Natural killer cell (primary cell): ENCODE data around the gene CCDC13. TPM values are rescaled to one million over a fixed set of nuclear protein-coding genes. Genes with fewer than 3 reads are reported as not detected.

Source experiments
- ATAC-seq, 3 donors: fragments of 150-1000 bp in 2 of 3; fragments of 200-7000 bp in 1 of 3; cut with Tn5 transposase; 1 replicate in 1 of 3; 2 replicates in 2 of 3; pipeline ENCODE4 v1.10.0; 2021; ENCODE audit warnings: mild to moderate bottlenecking in 2 of 3, moderate library complexity in 2 of 3
- DNase-seq, 2 donors: peaks; one replicate each; pipeline versions ENCODE4 v3.0.0 to v3.0.0-alpha.2; 2013 to 2021; ENCODE audit warnings: mixed read lengths in 1 of 2
- H3K27ac ChIP-seq: one replicate; pipeline ENCODE4 v1.5.1; 2013; ENCODE audit warnings: mild to moderate bottlenecking, low read length
- H3K27me3 ChIP-seq: one replicate; pipeline ENCODE4 v1.6.1; 2013; ENCODE audit warnings: low read length; ENCODE audit not compliant: control insufficient read depth, insufficient read depth
- H3K36me3 ChIP-seq: one replicate; pipeline ENCODE4 v1.6.1; 2013; ENCODE audit warnings: low read length; ENCODE audit not compliant: control insufficient read depth, insufficient read depth
- H3K4me1 ChIP-seq: one replicate; pipeline ENCODE4 v1.6.1; 2013; ENCODE audit warnings: low read length; ENCODE audit not compliant: control insufficient read depth, insufficient read depth
- H3K4me3 ChIP-seq: one replicate; pipeline ENCODE4 v1.5.1; 2013; ENCODE audit warnings: low read length
- H3K9me3 ChIP-seq: one replicate; pipeline ENCODE4 v1.6.1; 2013; ENCODE audit warnings: low read length; ENCODE audit not compliant: control insufficient read depth, insufficient read depth
- H3K27ac Mint-ChIP-seq, 2 donors: one replicate each; pipeline ENCODE4 v1.8.0; 2022; ENCODE audit warnings: mild to moderate bottlenecking in 2 of 2, mixed read lengths in 2 of 2, moderate library complexity in 1 of 2
- H3K27me3 Mint-ChIP-seq, 2 donors: one replicate each; pipeline ENCODE4 v1.8.0; 2022; ENCODE audit warnings: low read depth in 2 of 2, mixed read lengths in 2 of 2
- H3K36me3 Mint-ChIP-seq: one replicate; pipeline ENCODE4 v1.8.0; 2022; ENCODE audit warnings: mixed read lengths
- H3K4me1 Mint-ChIP-seq, 2 donors: one replicate each; pipeline ENCODE4 v1.8.0; 2022; ENCODE audit warnings: mixed read lengths in 2 of 2
- H3K4me3 Mint-ChIP-seq: one replicate; pipeline ENCODE4 v1.8.0; 2022; ENCODE audit warnings: mild to moderate bottlenecking, moderate library complexity, mixed read lengths
- H3K9me3 Mint-ChIP-seq, 2 donors: one replicate each; pipeline ENCODE4 v1.8.0; 2022; ENCODE audit warnings: mixed read lengths in 2 of 2
- CTCF ChIP-seq: fragments of 200-600 bp; IDR thresholded peaks from one replicate; pipeline ENCODE4 v1.8.0; 2022; ENCODE audit warnings: antibody characterized with exemption
- WGBS: methylation state at CpG from one replicate; pipeline ENCODE4 v1.1.7; 2013; ENCODE audit warnings: missing lambda C conversion rate; ENCODE audit not compliant: insufficient coverage; 5-methylcytosine and 5-hydroxymethylcytosine counted together
- intact Hi-C: fragments of 100-400 bp; cut with micrococcal nuclease; formaldehyde crosslinking; loops from one replicate; pipeline ENCODE4 v1.14.2; 2022
- total RNA-seq, 4 donors: library from RNA; stranded (reverse); fragments of 120-200 nt in 1 of 4; gene quantifications; one replicate each; pipeline versions ENCODE4 v1.2.3 to v1.2.4, GENCODE V29; 2013 to 2022

The CCDC13 gene
- total RNA-seq, 3 donors from 2014 or later (not counting 1 experiment from before 2014, with no cell fraction given), result 0.35 to 0.88 (median 0.47) TPM

DNA sequence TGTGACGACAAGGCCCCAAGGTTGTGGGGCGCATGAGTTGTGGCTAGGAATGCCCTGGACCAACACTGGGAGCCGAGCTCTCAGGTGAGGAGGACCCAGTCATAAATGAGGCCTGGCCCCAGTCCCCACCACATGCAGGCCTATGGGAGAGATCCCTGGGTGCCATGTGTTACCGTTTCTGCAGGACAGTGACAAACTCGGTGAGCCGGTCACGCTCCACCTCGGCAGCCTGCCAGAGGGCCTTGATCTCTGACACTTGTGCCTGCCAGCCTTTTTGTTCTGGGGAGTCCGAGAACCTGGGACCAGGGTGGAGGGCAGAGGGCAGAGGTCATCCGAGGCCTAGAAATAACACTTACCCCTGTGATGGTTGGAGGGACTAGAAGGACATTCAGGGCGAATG, 42.8 kb downstream of the CCDC13 start:
- intact Hi-C loops, result no loop called here
- Mint-ChIP-seq H3K36me3 (no peaks in the 10 kb centered on the region), H3K27me3 (peaks cover 9 to 10% of the 10 kb centered on the region in 2 donors), H3K4me3 (no peak overlapping the region), H3K9me3 (no peaks in the 10 kb centered on the region), H3K27ac (no peak overlapping the region), H3K4me1 (no peaks in the 10 kb centered on the region)
- WGBS, result 88% methylated on average over 11 of the region's 11 CpGs
- Histone ChIP-seq H3K36me3 (no peaks in the 10 kb centered on the region), H3K4me3 (no peak overlapping the region), H3K27ac (no peak overlapping the region), H3K4me1 (no peaks in the 10 kb centered on the region), H3K27me3 (no peaks in the 10 kb centered on the region), H3K9me3 (no peaks in the 10 kb centered on the region)
- TF ChIP-seq CTCF, result no peak
- no peak for ATAC-seq
- no peak for DNase-seq

- Mint-ChIP-seq H3K9me3 (no peaks in the 10 kb centered on the region), H3K4me1 (no peaks in the 10 kb centered on the region), H3K4me3 (no peak overlapping the region), H3K36me3 (no peaks in the 10 kb centered on the region), H3K27me3 (peaks cover 8 to 9% of the 10 kb centered on the region in 2 donors), H3K27ac (no peak overlapping the region)
- Histone ChIP-seq H3K27ac (no peak overlapping the region), H3K4me3 (no peak overlapping the region), H3K9me3 (no peaks in the 10 kb centered on the region), H3K27me3 (no peaks in the 10 kb centered on the region), H3K36me3 (no peaks in the 10 kb centered on the region), H3K4me1 (no peaks in the 10 kb centered on the region)
- DNase-seq (no peak), ATAC-seq (no peak)
- TF ChIP-seq CTCF, result no peak
- intact Hi-C loops, result no loop called here
- 92% methylated on average over 6 of the region's 6 CpGs for WGBS
Observed at GRCh38 chr3:42729404-42730145, 43.5 kb downstream of the CCDC13 start.

DNA sequence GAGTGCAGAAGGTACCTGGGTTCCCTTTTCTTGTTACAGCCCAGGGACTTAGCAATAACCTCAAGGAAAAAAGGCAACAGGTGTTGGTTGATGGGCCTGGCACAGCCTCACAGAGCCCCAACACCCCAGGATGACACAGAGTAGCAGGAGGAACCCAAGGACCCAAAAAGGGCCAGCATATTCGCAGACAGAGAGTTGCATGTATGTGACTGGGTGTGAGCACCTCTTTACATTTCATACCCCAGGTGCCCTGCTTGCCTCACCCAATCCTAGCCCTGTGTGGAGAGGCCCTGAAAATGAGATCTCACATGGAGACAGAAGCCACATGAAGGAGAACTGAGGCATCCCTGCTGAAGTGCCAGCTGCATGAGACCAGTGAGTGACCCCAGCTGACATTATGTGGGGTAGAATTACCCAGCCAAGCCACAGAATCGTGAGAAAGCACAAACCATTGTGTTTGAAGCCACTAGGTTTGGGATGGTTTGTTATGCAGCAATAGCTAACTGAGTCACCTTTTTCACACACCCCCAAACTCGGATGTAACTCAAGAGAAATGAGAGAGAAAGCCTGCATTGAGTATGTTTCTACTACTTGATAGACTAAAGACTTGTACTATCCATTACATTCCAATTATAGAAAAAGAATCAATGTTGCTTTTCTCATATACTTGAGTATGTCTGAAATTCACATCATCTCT, 44.2 kb downstream of the CCDC13 start:
- no peak for ATAC-seq
- no peak for DNase-seq
- H3K4me3 Mint-ChIP-seq, result no peak overlapping the region
- Histone ChIP-seq H3K9me3 (no peaks in the 10 kb centered on the region), H3K27me3 (no peaks in the 10 kb centered on the region), H3K4me1 (no peaks in the 10 kb centered on the region), H3K36me3 (no peaks in the 10 kb centered on the region), H3K27ac (no peak overlapping the region), H3K4me3 (no peak overlapping the region)
- no peak for TF ChIP-seq CTCF
- H3K36me3 Mint-ChIP-seq, result no peaks in the 10 kb centered on the region
- 83% methylated on average over 1 of the region's 3 CpGs for WGBS
- H3K9me3 Mint-ChIP-seq, result no peaks in the 10 kb centered on the region
- H3K27me3 Mint-ChIP-seq, result peaks cover 13 to 14% of the 10 kb centered on the region in 2 donors
- no peaks in the 10 kb centered on the region for H3K4me1 Mint-ChIP-seq
- no peak overlapping the region for H3K27ac Mint-ChIP-seq
- intact Hi-C loops, result no loop called here
